Erythroblast (primary cell): ENCODE data around the gene SPAG16.

Source experiments
- GATA1 ChIP-seq: IDR thresholded peaks from 2 replicates; pipeline ENCODE4 v1.6.1; 2011; ENCODE audit warnings: low read depth, mild to moderate bottlenecking, control low read depth, low read length, moderate library complexity
- POLR2A ChIP-seq: IDR thresholded peaks from 2 replicates; pipeline ENCODE4 v1.6.1; 2011; ENCODE audit warnings: mild to moderate bottlenecking, low read length

GRCh38 chr2:214034417-214034816 lies 750.2 kb downstream of the SPAG16 start:
- TF ChIP-seq POLR2A (no peak), GATA1 (no peak)
